NCI-H2196 treated with DMSO at 0.1 percent for 48 hours (cell line): ENCODE data around the gene GLS.
"Not testable (repeated sequence)": the region's sequence is repeated elsewhere in the genome, so short reads cannot be mapped to it uniquely, and the experiment has no call there.

Source experiments
- DNase-seq: peaks from one replicate; lab custom pipeline; 2025; ENCODE audit not compliant: unreplicated experiment; lab: John Stamatoyannopoulos, UW

GLS gene

DNA sequence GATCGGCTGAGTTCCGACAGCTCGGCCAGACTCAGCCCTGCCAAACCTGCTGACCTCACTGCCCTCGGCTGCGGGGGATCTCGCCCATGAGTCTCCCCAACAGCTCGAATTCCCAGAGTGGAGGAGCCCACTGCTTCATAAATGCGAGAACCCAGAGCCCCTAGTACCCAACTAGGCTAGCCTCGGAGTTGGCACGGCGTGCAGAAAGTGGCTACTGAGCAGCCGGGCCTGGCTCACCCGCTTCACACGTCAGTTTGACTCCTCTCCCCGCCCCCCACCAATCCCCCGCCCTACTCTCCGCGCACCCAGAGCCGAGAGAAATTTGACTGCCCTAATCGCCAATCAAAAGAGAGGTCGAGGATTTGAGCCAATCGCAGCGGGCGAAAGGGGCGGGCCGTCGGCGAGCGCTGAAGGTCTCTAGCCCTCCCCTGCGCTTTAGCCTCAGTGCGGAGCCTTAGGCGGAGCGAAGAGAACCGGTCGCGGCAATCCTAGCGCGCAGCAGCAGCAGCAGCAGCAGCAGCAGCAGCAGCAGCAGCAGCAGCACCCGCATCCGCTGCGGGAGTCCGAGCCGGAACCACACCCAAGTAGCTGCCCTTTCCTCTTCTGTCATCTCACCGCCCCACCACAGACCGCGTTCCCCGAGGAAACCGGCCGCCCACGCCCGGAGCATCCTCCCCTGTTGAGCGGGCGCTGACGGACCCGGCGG, at the start of gene GLS:
Gene GLS (plus strand): TSS at position 444 of the 706 bp plus-strand sequence. CDS start 264 bp downstream, outside the sequence.
- DNase-seq, result peak; percentile 94

GRCh38 chr2:190831941-190832340, 48.7 kb upstream of the GLS start:
- no peak for DNase-seq

DNA sequence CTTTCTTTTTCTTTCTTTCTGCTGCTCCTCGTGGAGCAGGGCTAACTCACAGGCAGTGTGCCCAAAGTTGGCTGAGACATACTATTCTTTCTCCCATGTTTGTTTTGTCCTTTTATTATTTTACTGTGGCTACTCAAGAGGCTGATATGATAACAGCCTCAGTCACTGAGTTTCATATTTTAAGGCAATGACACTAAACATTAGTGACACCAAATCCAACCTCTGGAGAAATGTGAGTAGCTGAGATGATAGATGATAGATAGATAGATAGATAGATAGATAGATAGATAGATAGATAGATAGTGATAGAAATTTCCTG, 45.8 kb upstream of the GLS start:
- no peak for DNase-seq

DNA sequence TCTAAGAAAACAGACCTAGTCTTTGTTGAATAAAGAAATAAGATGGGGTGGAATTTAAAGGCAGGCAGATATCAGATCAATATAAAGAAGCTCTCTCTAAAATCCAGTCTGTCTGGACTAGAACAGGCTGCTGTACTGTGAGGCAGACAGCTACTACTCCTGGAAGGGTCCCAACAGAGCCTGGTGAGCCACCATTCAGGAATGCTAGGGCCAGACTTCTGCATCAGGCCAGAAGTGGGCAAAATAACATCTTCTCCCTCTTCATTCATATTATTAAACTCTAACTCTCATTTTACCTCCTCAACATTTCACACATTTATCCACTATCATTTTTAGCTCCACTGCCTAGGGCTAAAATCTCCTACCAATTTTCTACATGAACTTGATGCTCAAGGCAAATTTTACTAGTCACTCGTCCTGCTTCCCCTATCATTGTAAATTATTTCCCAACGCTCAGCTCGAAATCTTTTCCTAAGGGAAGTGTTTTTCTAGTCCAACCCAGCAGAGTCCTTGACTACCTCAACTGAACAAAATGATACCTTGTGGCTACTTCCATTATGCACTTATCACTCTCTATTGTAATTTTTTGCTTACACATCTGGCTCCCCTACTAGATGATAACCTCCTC, 45.2 kb upstream of the GLS start:
- DNase-seq, result no peak

- DNase-seq, result no peak
These were observed 43.9 kb upstream of the GLS start for GRCh38 chr2:190836767-190837166.

DNA sequence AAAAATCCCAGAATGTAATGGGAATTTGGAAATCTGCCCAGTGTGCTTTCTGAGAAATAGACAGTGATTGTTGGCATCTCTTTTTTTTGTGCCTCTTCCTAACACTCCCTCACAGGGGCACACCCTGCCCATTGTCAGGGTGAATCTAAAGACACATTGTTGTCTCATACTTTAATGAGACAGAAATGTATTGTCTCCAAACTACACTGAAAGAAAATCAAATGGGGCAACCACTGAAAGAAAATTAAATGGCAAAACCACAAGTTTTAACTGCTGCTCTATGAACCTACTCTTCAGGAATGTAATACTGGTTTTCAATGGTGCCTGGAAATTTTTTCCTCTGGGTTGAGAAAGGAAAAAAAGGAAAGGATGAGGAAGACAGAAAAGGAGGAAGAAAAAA, 43.2 kb upstream of the GLS start:
- no peak for DNase-seq

DNA sequence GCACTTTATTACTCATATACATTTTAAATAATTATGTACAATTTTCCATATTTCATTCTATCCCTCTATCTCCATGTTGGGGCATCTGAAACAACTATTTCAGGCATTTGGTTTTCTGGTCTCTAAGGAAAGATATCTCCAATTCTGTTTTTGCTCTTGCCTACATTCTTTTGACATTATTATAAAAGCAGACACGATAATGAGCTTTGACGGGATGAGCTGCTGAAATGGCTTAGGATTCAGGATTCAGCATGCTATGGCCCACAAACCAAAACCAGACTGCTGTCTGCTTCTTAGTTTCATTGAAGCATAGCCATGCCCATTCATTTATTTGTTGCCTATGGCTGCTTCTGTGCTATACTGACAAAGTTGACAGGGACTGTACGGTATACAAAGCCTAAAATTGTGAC, 42.7 kb upstream of the GLS start:
- no peak for DNase-seq

DNA sequence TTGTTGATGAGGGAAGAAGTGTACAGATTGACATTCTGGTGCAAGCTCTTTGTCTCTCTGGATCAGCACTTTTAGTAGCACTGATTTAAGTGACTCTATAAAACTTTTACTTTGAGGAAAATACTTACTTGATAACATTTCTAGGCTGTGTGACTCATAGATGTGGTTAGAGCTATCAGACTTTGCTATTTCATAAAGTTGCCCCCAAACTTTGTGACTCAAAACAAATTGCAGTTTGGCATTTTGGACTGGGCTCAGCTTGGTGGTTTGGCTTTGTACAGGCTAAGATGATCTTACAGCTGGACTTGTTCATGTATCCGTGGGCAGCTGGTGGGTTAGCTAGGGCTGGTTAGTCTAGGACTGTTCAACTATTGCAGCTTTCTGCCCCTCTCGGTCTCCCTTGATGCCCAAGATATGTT, 42.1 kb upstream of the GLS start:
- DNase-seq, result no peak

DNA sequence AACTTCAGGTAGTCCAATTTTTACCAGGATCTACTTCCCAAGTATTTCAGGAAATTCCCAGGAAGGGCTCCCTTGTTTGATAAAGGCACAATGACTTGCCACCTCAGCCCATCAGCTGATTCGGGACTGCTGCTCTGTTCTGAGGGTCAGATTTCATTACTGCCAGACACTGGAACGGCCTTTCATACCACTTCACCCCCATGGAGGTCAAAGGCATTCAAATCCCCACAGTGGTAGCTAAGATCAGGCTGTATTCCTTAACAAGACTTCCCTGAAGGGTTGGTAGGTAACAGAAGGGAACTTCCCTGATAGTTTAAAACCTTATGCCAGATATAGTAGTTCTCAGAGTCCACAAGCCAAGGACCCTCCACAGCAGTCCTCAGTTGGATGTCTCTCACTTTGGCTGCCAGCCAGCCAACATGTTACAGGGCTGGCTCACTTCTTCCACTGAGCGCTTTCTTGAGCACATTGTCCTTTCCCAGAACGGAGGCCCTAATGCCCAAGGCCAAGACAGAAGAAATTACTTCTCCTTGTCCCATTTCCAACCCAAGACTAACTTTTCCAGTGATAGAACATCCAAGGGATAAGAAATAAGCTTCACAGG, 40.0 kb upstream of the GLS start:
- peak; percentile 14 for DNase-seq

DNA sequence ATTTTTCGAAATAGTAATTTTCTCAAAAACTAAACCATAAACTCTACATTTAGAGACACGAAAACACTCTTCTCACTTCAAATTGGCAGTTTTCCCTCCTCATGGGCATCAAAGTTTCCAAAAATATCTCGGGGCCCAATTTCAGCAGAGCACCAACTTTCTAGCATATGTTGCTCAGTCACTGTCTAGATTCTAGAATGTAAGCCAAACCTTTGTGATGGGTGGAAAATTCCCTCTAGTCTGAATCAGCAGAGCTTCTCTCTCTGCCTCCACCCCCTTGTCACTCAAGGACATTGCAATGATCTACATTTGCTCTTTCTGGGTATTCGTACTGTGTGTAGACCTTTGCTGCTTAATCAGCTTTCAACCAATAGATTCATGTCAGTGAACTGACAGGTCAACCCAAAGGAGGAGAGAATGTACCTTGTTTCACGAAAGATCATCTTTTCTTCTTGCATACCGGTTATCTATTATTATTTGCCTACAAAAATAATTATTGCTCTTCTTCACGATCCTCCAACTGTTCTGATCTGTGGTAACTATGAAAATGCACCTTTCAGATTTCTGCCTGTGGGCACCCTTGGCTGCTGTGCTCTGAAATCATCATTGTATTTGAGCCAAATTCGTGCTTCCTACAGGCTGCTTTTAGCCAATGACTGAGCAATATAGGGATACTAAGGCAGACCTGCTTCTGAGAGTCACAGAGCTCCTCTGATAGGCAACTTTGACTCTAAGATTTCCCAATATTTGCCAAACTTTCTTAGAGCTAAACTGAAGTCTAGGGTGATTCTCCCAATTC, 38.7 kb upstream of the GLS start:
- no peak for DNase-seq

- DNase-seq, result no peak
These were observed 38.0 kb upstream of the GLS start for GRCh38 chr2:190842606-190843104.

GRCh38 chr2:190843890-190844699, 36.5 kb upstream of the GLS start:
- DNase-seq, result no peak

GRCh38 chr2:190844700-190845401, 35.8 kb upstream of the GLS start:
- no peak for DNase-seq

GRCh38 chr2:190846746-190847145, 33.9 kb upstream of the GLS start:
- DNase-seq, result no peak

DNA sequence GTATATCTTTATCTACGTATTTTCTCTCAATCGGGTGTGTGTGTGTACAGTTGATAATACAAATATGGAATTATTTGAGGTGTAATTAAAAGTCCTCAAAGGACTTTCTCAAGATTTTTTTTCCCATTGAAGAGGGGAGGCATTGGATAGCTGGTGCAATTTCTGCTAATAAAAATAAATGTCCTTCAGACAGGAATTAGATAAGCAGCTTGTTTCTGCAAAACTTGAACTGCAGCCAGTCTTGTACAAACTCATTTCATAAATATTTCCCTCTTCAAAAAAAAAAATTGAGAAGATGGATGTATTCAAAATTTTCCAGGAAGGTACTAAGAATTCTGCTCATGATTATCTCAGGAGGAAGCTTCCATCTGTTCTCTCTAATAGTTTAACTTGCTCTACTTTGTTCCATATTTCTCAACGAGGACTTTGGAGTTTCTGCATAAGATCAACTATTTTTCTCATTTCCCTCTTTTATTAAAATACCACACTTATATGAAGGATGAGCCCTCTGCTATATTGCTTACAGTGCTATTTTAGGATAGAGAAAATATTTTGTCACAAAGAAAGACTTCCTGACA, 33.0 kb upstream of the GLS start:
- DNase-seq, result no peak

DNA sequence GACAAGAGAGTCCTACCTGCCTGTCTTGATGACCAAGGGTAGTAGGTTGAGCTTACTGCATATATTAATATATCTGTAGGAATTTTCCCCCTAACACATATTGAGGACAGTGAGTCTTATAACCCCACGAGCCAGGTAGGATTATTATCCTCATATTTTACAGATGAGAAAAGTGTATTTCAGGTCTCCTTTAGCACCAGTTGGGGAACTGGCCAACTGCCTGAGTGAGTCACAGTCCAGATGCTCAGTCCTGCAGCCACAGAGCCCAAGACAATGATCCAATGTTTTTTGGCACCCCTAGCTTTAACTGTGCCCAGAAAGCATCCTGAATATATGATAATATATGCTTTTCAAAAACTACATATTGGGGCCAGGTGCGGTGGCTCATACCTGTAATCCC, 30.8 kb upstream of the GLS start:
- DNase-seq, result no peak

DNA sequence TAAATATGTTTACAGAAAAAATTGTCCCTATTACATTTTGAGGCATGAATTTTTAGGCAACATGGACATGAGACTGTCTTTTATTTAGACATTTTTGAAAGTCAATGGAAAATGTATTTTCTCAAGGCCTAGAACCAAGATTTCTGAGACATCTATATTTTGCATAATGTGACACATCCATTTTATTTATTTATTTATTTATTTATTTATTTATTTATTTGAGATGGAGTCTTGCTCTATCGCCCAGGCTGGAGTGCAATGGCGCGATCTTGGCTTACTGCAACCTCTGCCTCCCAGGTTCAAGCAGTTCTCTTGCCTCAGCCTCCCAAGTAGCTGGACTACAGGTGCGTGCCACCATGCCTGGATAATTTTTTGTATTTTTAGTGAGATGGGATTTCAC, 27.6 kb upstream of the GLS start:
- not testable (repeated sequence) for DNase-seq

GRCh38 chr2:190853531-190854383, 26.9 kb upstream of the GLS start:
- DNase-seq, result no peak

- DNase-seq, result no peak
These were observed 25.9 kb upstream of the GLS start for GRCh38 chr2:190854726-190855125.
